ENCODE results near the gene DDX56.

DDX56 gene

GRCh38 chr7:44595934-44596635, 22.4 kb upstream of the DDX56 start:
- no peak overlapping the region for H3K4me3 ChIP-seq
- TF ChIP-seq CTCF (IDR thresholded peaks at IDR 0.05): no peak
- no peak for DNase-seq (ENCODE audit: low spot score)
- no peak overlapping the region for H3K27ac ChIP-seq

- Histone ChIP-seq H3K27ac (no peak overlapping the region), H3K4me3 (no peak overlapping the region)
- DNase-seq (ENCODE audit: low spot score): no peak
- TF ChIP-seq CTCF (IDR thresholded peaks at IDR 0.05): no peak
Observed at GRCh38 chr7:44590910-44591309, 17.2 kb upstream of the DDX56 start.

- H3K27ac ChIP-seq: no peak overlapping the region
- TF ChIP-seq CTCF (IDR thresholded peaks at IDR 0.05): peak; percentile 39
- H3K4me3 ChIP-seq: no peak overlapping the region
- DNase-seq (ENCODE audit: low spot score): no peak
Observed at GRCh38 chr7:44587843-44588711, 14.4 kb upstream of the DDX56 start.

GRCh38 chr7:44583146-44583865, 9.6 kb upstream of the DDX56 start:
- no peak for TF ChIP-seq CTCF (IDR thresholded peaks at IDR 0.05)
- no peak for DNase-seq (ENCODE audit: low spot score)
- Histone ChIP-seq H3K27ac (peak overlapping the region; percentile 85 to 99), H3K4me3 (peak overlapping the region; percentile 76)

GRCh38 chr7:44581879-44582603, 8.3 kb upstream of the DDX56 start, which contains the start of gene TMED4:
TSS of gene TMED4 (minus strand) at chr7:44582231. CDS start at chr7:44582206, 25 bp downstream.
- DNase-seq (ENCODE audit: low spot score): peak; percentile 99
- peak within 1 kb of the TSS; percentile 76 for H3K4me3 ChIP-seq
- TF ChIP-seq CTCF (IDR thresholded peaks at IDR 0.05): no peak
- peak within 1 kb of the TSS; percentile 85 to 99 for H3K27ac ChIP-seq

All from coronary artery (tissue), 2 donors.